Neural cell (in vitro differentiated cells): ENCODE data around the gene TRPV5. TPM values are rescaled to one million over a fixed set of nuclear protein-coding genes. Genes with fewer than 3 reads are reported as not detected.

Experiments
- H2AFZ ChIP-seq: fragments of 200-600, 300-800 bp; sonication (generic), shearing (Covaris generic); 2 replicates; pipeline ENCODE4 v1.6.0; 2014; ENCODE audit warnings: low read depth, mild to moderate bottlenecking, antibody characterized with exemption, low read length, moderate library complexity
- H3F3A ChIP-seq: fragments of 200-600 bp; shearing (Covaris generic); 2 replicates; pipeline ENCODE4 v1.6.1; 2016; ENCODE audit warnings: mild to moderate bottlenecking, moderate library complexity, mixed read lengths, antibody characterized with exemption, low read length; ENCODE audit not compliant: insufficient read depth, poor library complexity, severe bottlenecking
- H3K27ac ChIP-seq: fragments of 200-600, 300-800 bp; sonication (generic), shearing (Covaris generic); 2 replicates; pipeline ENCODE4 v1.5.1; 2014; ENCODE audit warnings: mild to moderate bottlenecking, low read length, moderate library complexity
- H3K27me3 ChIP-seq: fragments of 300-800, 200-600 bp; sonication (generic), shearing (Covaris generic); 2 replicates; pipeline ENCODE4 v1.6.0; 2014; ENCODE audit warnings: mild to moderate bottlenecking, low read depth, low read length, moderate library complexity; ENCODE audit not compliant: insufficient read depth
- H3K36me3 ChIP-seq: fragments of 300-800, 200-600 bp; sonication (generic), shearing (Covaris generic); 2 replicates; pipeline ENCODE4 v1.5.1; 2014; ENCODE audit warnings: mild to moderate bottlenecking, antibody characterized with exemption, low read length, moderate library complexity; ENCODE audit not compliant: insufficient read depth
- H3K4me2 ChIP-seq: fragments of 300-800, 200-600 bp; sonication (generic), shearing (Covaris generic); 2 replicates; pipeline ENCODE4 v1.6.0; 2014; ENCODE audit warnings: mild to moderate bottlenecking, low read length
- H3K4me3 ChIP-seq: fragments of 300-800, 200-600 bp; sonication (generic), shearing (Covaris generic); 2 replicates; pipeline ENCODE4 v1.5.1; 2014; ENCODE audit warnings: mild to moderate bottlenecking, low read length, moderate library complexity
- H3K79me2 ChIP-seq: fragments of 200-600 bp; shearing (Covaris generic); replicated peaks from 2 replicates; pipeline ENCODE4 v1.6.0; 2014; ENCODE audit warnings: mild to moderate bottlenecking, low read length, moderate library complexity; ENCODE audit not compliant: insufficient read depth
- H3K9ac ChIP-seq: fragments of 300-800, 200-600 bp; sonication (generic), shearing (Covaris generic); 2 replicates; pipeline ENCODE4 v1.6.1; 2016; ENCODE audit warnings: mild to moderate bottlenecking, low read length, mixed read lengths
- H3K9me2 ChIP-seq: fragments of 200-600 bp; shearing (Covaris generic); 2 replicates; pipeline ENCODE4 v1.6.1; 2016; ENCODE audit warnings: mild to moderate bottlenecking, low read length, mixed read lengths; ENCODE audit not compliant: insufficient read depth
- H3K9me3 ChIP-seq: fragments of 200-600, 300-800 bp; sonication (generic), shearing (Covaris generic); 2 replicates; pipeline ENCODE4 v1.6.1; 2016; ENCODE audit warnings: mild to moderate bottlenecking, mixed run types, low read length, moderate library complexity, mixed read lengths
- H4K20me1 ChIP-seq: fragments of 200-600 bp; shearing (Covaris generic); 2 replicates; pipeline ENCODE4 v1.6.1; 2016; ENCODE audit warnings: mild to moderate bottlenecking, mixed run types; ENCODE audit not compliant: insufficient read depth
- CTCF ChIP-seq: fragments of 450-650 bp; IDR thresholded peaks from 2 replicates; pipeline ENCODE4 v1.5.1; 2014; ENCODE audit warnings: antibody characterized with exemption, mild to moderate bottlenecking, moderate library complexity; ENCODE audit not compliant: poor library complexity, severe bottlenecking
- EP300 ChIP-seq: fragments of 450-650 bp; conservative IDR thresholded peaks from 2 replicates; pipeline ENCODE4 v1.6.1; 2014; ENCODE audit warnings: antibody characterized with exemption, mild to moderate bottlenecking, moderate library complexity; ENCODE audit not compliant: poor library complexity, severe bottlenecking
- EZH2 ChIP-seq: fragments of 200-600, 300-800 bp; shearing (Covaris generic), sonication (generic); IDR thresholded peaks from 2 replicates; pipeline ENCODE4 v1.6.1; 2014; ENCODE audit warnings: antibody characterized with exemption, low read length, borderline replicate concordance, mild to moderate bottlenecking; ENCODE audit not compliant: insufficient read depth, poor library complexity, severe bottlenecking
- MXI1 ChIP-seq: fragments of 450-650 bp; conservative IDR thresholded peaks from 2 replicates; pipeline ENCODE4 v1.6.1; 2014; ENCODE audit warnings: antibody characterized with exemption, mild to moderate bottlenecking; ENCODE audit not compliant: poor library complexity, severe bottlenecking
- POLR2AphosphoS5 ChIP-seq: IDR thresholded peaks from 2 replicates; pipeline ENCODE4 v1.6.1; 2012
- RAD21 ChIP-seq: fragments of 450-650 bp; conservative IDR thresholded peaks from 2 replicates; pipeline ENCODE4 v1.6.1; 2014; ENCODE audit warnings: antibody characterized with exemption, mild to moderate bottlenecking, moderate library complexity
- SMC3 ChIP-seq: fragments of 450-650 bp; conservative IDR thresholded peaks from 2 replicates; pipeline ENCODE4 v1.6.1; 2014; ENCODE audit warnings: antibody characterized with exemption, mild to moderate bottlenecking, moderate library complexity; ENCODE audit not compliant: poor library complexity
- TAF1 ChIP-seq: IDR thresholded peaks from 2 replicates; pipeline ENCODE4 v1.6.1; 2012; ENCODE audit warnings: low read depth
- polyA plus RNA-seq: library from polyadenylated mRNA; depleted of rRNA; stranded (reverse); fragments of >200 nt; gene quantifications from 2 replicates; pipeline ENCODE4 v1.2.3, GENCODE V29; 2014
- TF ChIP-seq, protein P1 (sequence below): IDR thresholded peaks from 2 replicates; pipeline ENCODE4 v1.6.1; 2012; ENCODE audit warnings: borderline replicate concordance

TRPV5 gene
- polyA plus RNA-seq, 1 donor from 2014 or later: not detected

GRCh38 chr7:142910481-142910880 lies 23.1 kb downstream of the TRPV5 start:
- H3K27ac ChIP-seq: no peak overlapping the region
- H3K4me3 ChIP-seq: no peak overlapping the region
- no peaks in the 10 kb centered on the region for H3K9me2 ChIP-seq
- no peak for TF ChIP-seq CTCF
- TF ChIP-seq MXI1: no peak
- no peak for TF ChIP-seq POLR2AphosphoS5
- no peak for TF ChIP-seq SMC3
- TF ChIP-seq, protein P1, sequence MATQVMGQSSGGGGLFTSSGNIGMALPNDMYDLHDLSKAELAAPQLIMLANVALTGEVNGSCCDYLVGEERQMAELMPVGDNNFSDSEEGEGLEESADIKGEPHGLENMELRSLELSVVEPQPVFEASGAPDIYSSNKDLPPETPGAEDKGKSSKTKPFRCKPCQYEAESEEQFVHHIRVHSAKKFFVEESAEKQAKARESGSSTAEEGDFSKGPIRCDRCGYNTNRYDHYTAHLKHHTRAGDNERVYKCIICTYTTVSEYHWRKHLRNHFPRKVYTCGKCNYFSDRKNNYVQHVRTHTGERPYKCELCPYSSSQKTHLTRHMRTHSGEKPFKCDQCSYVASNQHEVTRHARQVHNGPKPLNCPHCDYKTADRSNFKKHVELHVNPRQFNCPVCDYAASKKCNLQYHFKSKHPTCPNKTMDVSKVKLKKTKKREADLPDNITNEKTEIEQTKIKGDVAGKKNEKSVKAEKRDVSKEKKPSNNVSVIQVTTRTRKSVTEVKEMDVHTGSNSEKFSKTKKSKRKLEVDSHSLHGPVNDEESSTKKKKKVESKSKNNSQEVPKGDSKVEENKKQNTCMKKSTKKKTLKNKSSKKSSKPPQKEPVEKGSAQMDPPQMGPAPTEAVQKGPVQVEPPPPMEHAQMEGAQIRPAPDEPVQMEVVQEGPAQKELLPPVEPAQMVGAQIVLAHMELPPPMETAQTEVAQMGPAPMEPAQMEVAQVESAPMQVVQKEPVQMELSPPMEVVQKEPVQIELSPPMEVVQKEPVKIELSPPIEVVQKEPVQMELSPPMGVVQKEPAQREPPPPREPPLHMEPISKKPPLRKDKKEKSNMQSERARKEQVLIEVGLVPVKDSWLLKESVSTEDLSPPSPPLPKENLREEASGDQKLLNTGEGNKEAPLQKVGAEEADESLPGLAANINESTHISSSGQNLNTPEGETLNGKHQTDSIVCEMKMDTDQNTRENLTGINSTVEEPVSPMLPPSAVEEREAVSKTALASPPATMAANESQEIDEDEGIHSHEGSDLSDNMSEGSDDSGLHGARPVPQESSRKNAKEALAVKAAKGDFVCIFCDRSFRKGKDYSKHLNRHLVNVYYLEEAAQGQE: no peak
- TF ChIP-seq RAD21: no peak
- no peak for TF ChIP-seq EP300
- TF ChIP-seq EZH2: no peak
- TF ChIP-seq TAF1: no peak
- H3K9me3 ChIP-seq: no peaks in the 10 kb centered on the region
- H3K4me2 ChIP-seq: no peak overlapping the region
- no peaks in the 10 kb centered on the region for H3F3A ChIP-seq
- H3K36me3 ChIP-seq: no peaks in the 10 kb centered on the region
- no peaks in the 10 kb centered on the region for H3K27me3 ChIP-seq
- no peak overlapping the region for H2AFZ ChIP-seq
- H4K20me1 ChIP-seq: no peaks in the 10 kb centered on the region
- no peak overlapping the region for H3K9ac ChIP-seq
- no peaks in the 10 kb centered on the region for H3K79me2 ChIP-seq

DNA sequence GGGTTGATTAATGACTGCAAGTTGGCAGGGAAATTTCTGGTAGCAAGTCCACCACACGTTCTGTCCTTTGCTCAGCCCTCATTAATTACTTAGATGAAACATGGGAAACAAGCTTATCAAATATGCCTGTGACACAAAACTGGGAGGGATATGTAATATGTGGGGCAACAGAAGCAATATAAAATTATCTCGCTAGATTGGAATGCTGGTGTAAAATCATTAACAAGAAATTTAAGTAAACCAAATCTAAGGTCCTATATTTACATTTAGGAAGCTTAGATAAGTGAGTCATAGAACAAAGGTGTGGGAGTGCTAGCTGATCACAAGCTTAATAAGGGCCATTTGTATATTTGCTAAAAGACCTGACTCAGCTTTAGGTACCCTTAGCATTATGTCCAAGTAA lies 23.5 kb downstream of the TRPV5 start:
- Histone ChIP-seq H4K20me1 (no peaks in the 10 kb centered on the region), H3K4me3 (no peak overlapping the region), H3K9ac (no peak overlapping the region), H3K36me3 (no peaks in the 10 kb centered on the region), H3F3A (no peaks in the 10 kb centered on the region), H3K79me2 (no peaks in the 10 kb centered on the region), H3K4me2 (no peak overlapping the region), H3K9me3 (no peaks in the 10 kb centered on the region), H3K27ac (no peak overlapping the region), H3K27me3 (no peaks in the 10 kb centered on the region), H3K9me2 (no peaks in the 10 kb centered on the region), H2AFZ (no peak overlapping the region)
- TF ChIP-seq SMC3 (no peak), RAD21 (no peak), MXI1 (no peak), TAF1 (no peak), POLR2AphosphoS5 (no peak), CTCF (no peak), EZH2 (no peak), EP300 (no peak)
- TF ChIP-seq, protein P1: no peak
